Measurements from ENCODE around the gene DNAJB8. TPM values are rescaled to one million over a fixed set of nuclear protein-coding genes. Genes with fewer than 3 reads are reported as not detected.

The DNAJB8 gene
- total RNA-seq, 2 donors from 2014 or later, result not detected

DNA sequence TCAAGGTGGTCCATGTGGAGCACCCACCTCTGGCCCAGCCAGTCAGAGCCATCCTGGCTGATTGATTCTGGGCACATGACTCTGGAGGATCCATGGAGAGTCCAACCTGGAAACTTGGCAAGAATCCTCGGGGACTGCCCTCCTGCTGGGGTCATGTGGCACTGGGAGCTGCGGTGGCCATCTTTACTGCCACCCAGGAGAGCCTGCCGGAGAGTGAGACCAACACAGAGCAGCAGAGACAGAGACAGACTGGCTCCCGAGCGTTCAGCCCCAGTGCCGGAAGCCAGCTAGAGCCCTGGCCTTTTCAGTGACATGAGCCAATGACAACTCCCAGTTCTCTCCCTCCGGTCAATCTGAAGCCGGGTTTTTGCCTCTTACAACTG is 37.8 kb upstream of the DNAJB8 start:
- no peak overlapping the region for H3K4me3 Mint-ChIP-seq
- H3K27me3 Mint-ChIP-seq (ENCODE audit: insufficient read depth), result peaks cover 36% of the 10 kb centered on the region
- no peaks in the 10 kb centered on the region for H3K4me1 Mint-ChIP-seq
- H3K4me3 ChIP-seq (ENCODE audit: low read length), result no peak overlapping the region
- H3K36me3 ChIP-seq (ENCODE audit: control insufficient read depth, insufficient read depth, low read length), result no peaks in the 10 kb centered on the region
- TF ChIP-seq, protein P1, sequence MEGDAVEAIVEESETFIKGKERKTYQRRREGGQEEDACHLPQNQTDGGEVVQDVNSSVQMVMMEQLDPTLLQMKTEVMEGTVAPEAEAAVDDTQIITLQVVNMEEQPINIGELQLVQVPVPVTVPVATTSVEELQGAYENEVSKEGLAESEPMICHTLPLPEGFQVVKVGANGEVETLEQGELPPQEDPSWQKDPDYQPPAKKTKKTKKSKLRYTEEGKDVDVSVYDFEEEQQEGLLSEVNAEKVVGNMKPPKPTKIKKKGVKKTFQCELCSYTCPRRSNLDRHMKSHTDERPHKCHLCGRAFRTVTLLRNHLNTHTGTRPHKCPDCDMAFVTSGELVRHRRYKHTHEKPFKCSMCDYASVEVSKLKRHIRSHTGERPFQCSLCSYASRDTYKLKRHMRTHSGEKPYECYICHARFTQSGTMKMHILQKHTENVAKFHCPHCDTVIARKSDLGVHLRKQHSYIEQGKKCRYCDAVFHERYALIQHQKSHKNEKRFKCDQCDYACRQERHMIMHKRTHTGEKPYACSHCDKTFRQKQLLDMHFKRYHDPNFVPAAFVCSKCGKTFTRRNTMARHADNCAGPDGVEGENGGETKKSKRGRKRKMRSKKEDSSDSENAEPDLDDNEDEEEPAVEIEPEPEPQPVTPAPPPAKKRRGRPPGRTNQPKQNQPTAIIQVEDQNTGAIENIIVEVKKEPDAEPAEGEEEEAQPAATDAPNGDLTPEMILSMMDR (conservative IDR thresholded peaks at IDR 0.05), result no peak
- no peaks in the 10 kb centered on the region for H3K36me3 Mint-ChIP-seq (ENCODE audit: low read depth)
- H3K27ac Mint-ChIP-seq, result no peak overlapping the region
- H3K9me3 ChIP-seq (ENCODE audit: control insufficient read depth, low read length), result no peaks in the 10 kb centered on the region
- H3K27ac ChIP-seq (ENCODE audit: low read depth, low read length), result no peak overlapping the region
- peaks cover 23% of the 10 kb centered on the region for H3K27me3 ChIP-seq (ENCODE audit: control insufficient read depth, insufficient read depth, low read length, poor library complexity, severe bottlenecking)
- no peaks in the 10 kb centered on the region for H3K9me3 Mint-ChIP-seq
- no peak for DNase-seq
- no peaks in the 10 kb centered on the region for H3K4me1 ChIP-seq (ENCODE audit: control insufficient read depth, insufficient read depth, low read length)
- H3K9ac ChIP-seq (ENCODE audit: extremely low read depth, low read length, poor library complexity, severe bottlenecking), result no peak overlapping the region
- WGBS, 2 experiments (ENCODE audit: insufficient coverage in 1 of 2, insufficient read length in 1 of 2), result 95 to 98% methylated on average over 8 of the region's 8 CpGs

DNA sequence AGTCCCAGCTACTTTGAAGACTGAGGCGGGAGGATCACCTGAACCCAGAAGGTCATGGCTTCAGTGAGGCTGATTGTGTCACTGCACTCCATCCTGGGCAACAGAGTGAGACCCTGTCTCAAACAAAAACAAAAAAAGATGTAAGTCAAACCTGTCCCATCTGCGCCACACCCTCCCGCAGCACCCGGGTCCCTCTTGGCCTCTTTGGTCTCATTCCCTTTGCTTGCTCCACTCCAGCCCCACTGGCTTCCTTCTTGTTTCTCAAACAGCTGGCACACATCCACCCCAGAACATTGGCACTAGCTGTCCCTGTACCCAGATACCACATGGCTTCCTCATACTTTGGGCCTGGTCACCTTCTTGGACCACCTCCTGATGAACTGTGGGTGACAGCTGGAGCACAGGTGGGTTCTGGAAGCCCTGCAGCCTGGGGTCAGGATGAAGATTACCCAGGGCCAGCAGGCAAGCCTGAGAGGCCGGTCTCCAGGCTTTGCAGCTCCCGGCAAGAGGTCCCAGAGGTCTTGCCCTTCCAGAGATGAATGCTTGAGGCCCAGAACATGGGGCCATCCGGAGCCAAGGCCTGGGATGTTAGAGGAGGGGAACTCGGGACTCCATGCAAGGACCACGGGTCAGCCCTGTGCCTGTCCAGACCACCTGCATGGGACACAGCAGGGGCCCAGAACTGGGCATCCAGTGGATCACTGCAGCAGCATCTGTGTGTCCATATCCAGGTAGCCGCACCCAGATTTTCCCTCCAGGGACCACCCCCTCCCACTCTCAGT is 37.3 kb upstream of the DNAJB8 start:
- no peaks in the 10 kb centered on the region for H3K9me3 Mint-ChIP-seq
- no peaks in the 10 kb centered on the region for H3K4me1 ChIP-seq (ENCODE audit: control insufficient read depth, insufficient read depth, low read length)
- no peak overlapping the region for H3K27ac Mint-ChIP-seq
- H3K4me3 Mint-ChIP-seq, result no peak overlapping the region
- TF ChIP-seq, protein P1 (conservative IDR thresholded peaks at IDR 0.05), result no peak
- no peaks in the 10 kb centered on the region for H3K9me3 ChIP-seq (ENCODE audit: control insufficient read depth, low read length)
- peaks cover 29% of the 10 kb centered on the region for H3K27me3 ChIP-seq (ENCODE audit: control insufficient read depth, insufficient read depth, low read length, poor library complexity, severe bottlenecking)
- no peak overlapping the region for H3K9ac ChIP-seq (ENCODE audit: extremely low read depth, low read length, poor library complexity, severe bottlenecking)
- H3K4me3 ChIP-seq (ENCODE audit: low read length), result no peak overlapping the region
- peaks cover 37% of the 10 kb centered on the region for H3K27me3 Mint-ChIP-seq (ENCODE audit: insufficient read depth)
- H3K4me1 Mint-ChIP-seq, result no peaks in the 10 kb centered on the region
- H3K27ac ChIP-seq (ENCODE audit: low read depth, low read length), result no peak overlapping the region
- WGBS, 2 experiments (ENCODE audit: insufficient coverage in 1 of 2, insufficient read length in 1 of 2), result 92 to 96% methylated on average over 9 to 10 of the region's 10 CpGs
- DNase-seq, result no peak
- no peaks in the 10 kb centered on the region for H3K36me3 ChIP-seq (ENCODE audit: control insufficient read depth, insufficient read depth, low read length)
- H3K36me3 Mint-ChIP-seq (ENCODE audit: low read depth), result no peaks in the 10 kb centered on the region

DNA sequence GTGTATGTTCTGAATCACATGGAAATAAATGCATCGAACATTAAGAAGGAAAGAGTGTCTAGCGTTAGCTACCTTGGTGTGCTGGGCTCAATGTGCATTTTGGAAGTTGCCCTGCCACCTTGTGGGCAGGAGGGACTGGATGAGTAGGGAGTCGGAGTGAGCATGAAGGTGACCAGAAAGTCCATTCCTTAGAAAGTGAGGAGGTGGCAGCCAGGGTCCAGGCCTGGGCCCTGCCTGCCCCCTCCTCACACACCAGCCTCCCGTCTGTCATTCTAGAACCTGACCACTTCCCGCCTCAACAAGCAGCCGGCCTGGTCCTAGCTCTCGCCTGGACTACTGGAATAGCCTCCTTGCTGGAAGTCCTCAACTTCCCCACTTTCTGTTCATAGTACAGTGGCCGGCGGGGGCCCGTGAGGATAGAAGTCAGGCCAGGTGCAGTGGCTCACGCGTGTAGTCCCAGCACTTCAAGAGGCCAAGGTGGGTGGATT is 36.5 kb upstream of the DNAJB8 start:
- 86 to 91% methylated on average over 10 to 12 of the region's 12 CpGs for WGBS, 2 experiments (ENCODE audit: insufficient coverage in 1 of 2, insufficient read length in 1 of 2)
- Mint-ChIP-seq H3K4me1 (no peaks in the 10 kb centered on the region), H3K4me3 (no peak overlapping the region), H3K27me3 (ENCODE audit: insufficient read depth) (peaks cover 45% of the 10 kb centered on the region), H3K27ac (no peak overlapping the region), H3K36me3 (ENCODE audit: low read depth) (no peaks in the 10 kb centered on the region), H3K9me3 (no peaks in the 10 kb centered on the region)
- no peaks in the 10 kb centered on the region for H3K4me1 ChIP-seq (ENCODE audit: control insufficient read depth, insufficient read depth, low read length)
- TF ChIP-seq, protein P1 (conservative IDR thresholded peaks at IDR 0.05), result peak; percentile 68
- DNase-seq, result peak; percentile 72
- H3K36me3 ChIP-seq (ENCODE audit: control insufficient read depth, insufficient read depth, low read length), result no peaks in the 10 kb centered on the region
- no peaks in the 10 kb centered on the region for H3K9me3 ChIP-seq (ENCODE audit: control insufficient read depth, low read length)
- peaks cover 36% of the 10 kb centered on the region for H3K27me3 ChIP-seq (ENCODE audit: control insufficient read depth, insufficient read depth, low read length, poor library complexity, severe bottlenecking)
- no peak overlapping the region for H3K9ac ChIP-seq (ENCODE audit: extremely low read depth, low read length, poor library complexity, severe bottlenecking)
- no peak overlapping the region for H3K27ac ChIP-seq (ENCODE audit: low read depth, low read length)
- no peak overlapping the region for H3K4me3 ChIP-seq (ENCODE audit: low read length)
